Measurements from ENCODE around the gene SMC1B. TPM values are rescaled to one million over a fixed set of nuclear protein-coding genes. Genes with fewer than 3 reads are reported as not detected.

Gene SMC1B
- total RNA-seq, 1 experiment from 2014 or later = 0.10 TPM

GRCh38 chr22:45359627-45360026 lies 53.8 kb downstream of the SMC1B start:
- intact Hi-C loops (cut with micrococcal nuclease; ENCODE audit: unreplicated experiment) (no loop called here), in situ Hi-C loops (cut with HindIII; ENCODE audit: low pct_unique_long_range_greater_than_20kb, low sequenced_read_pairs) (no loop called here)
- no peaks in the 10 kb centered on the region for H3K9me3 ChIP-seq (ENCODE audit: control insufficient read depth, insufficient read depth, low read depth, low read length)
- 0 out of 2 replicates have a peak, but pooled peaks cover 4% of the 10 kb centered on the region for H3K27me3 ChIP-seq (ENCODE audit: control insufficient read depth, insufficient read depth, low read length)
- H3K4me1 ChIP-seq (ENCODE audit: control insufficient read depth, insufficient read depth, low read length) = no peaks in the 10 kb centered on the region
- POLR2A ChIA-PET = no interaction called here
- no peak for ATAC-seq
- H3K27ac ChIP-seq (ENCODE audit: low read length) = no peak overlapping the region
- no peak for DNase-seq (ENCODE audit: low read depth, low spot score)
- no TSS peak for BruUV-seq (replicated peaks)
- H3K36me3 ChIP-seq (ENCODE audit: control insufficient read depth, insufficient read depth, low read length) = no peaks in the 10 kb centered on the region
- CTCF ChIA-PET = no interaction called here
- H3K4me3 ChIP-seq (ENCODE audit: low read depth in 2 of 2, low read length in 2 of 2) = no peak overlapping the region
- TF ChIP-seq POLR2AphosphoS5 (IDR thresholded peaks at IDR 0.05; ENCODE audit: low read depth, low read length) (no peak), CTCF (IDR thresholded peaks at IDR 0.05) (no peak), REST (IDR thresholded peaks at IDR 0.05; ENCODE audit: insufficient read depth in 1 of 2, low read depth in 2 of 2, low read length in 1 of 2) (no peak), SIN3A (IDR thresholded peaks at IDR 0.05; ENCODE audit: borderline replicate concordance, insufficient read depth, low read depth, low read length) (no peak), TCF7L2 (IDR thresholded peaks at IDR 0.05; ENCODE audit: low read depth, low read length) (no peak)

- ChIA-PET POLR2A (interaction anchor here (0.6 kb wide), 1 partner anchor 12 kb away, joined by 3 read pairs; no protein-coding TSS in a partner anchor), CTCF (no interaction called here)
- Histone ChIP-seq H3K9me3 (ENCODE audit: control insufficient read depth, insufficient read depth, low read depth, low read length) (no peaks in the 10 kb centered on the region), H3K36me3 (ENCODE audit: control insufficient read depth, insufficient read depth, low read length) (no peaks in the 10 kb centered on the region), H3K27me3 (ENCODE audit: control insufficient read depth, insufficient read depth, low read length) (0 out of 2 replicates have a peak, but pooled peaks cover 4% of the 10 kb centered on the region), H3K4me3 (ENCODE audit: low read depth in 2 of 2, low read length in 2 of 2) (no peak overlapping the region), H3K4me1 (ENCODE audit: control insufficient read depth, insufficient read depth, low read length) (no peaks in the 10 kb centered on the region), H3K27ac (ENCODE audit: low read length) (no peak overlapping the region)
- ATAC-seq (no peak), DNase-seq (ENCODE audit: low read depth, low spot score) (no peak)
- intact Hi-C loops (cut with micrococcal nuclease; ENCODE audit: unreplicated experiment) = no loop called here
- no TSS peak for BruUV-seq (replicated peaks)
- in situ Hi-C loops (cut with HindIII; ENCODE audit: low pct_unique_long_range_greater_than_20kb, low sequenced_read_pairs) = no loop called here
- TF ChIP-seq POLR2AphosphoS5 (IDR thresholded peaks at IDR 0.05; ENCODE audit: low read depth, low read length) (no peak), TCF7L2 (IDR thresholded peaks at IDR 0.05; ENCODE audit: low read depth, low read length) (no peak), CTCF (IDR thresholded peaks at IDR 0.05) (no peak), SIN3A (IDR thresholded peaks at IDR 0.05; ENCODE audit: borderline replicate concordance, insufficient read depth, low read depth, low read length) (no peak), REST (IDR thresholded peaks at IDR 0.05; ENCODE audit: insufficient read depth in 1 of 2, low read depth in 2 of 2, low read length in 1 of 2) (no peak)
Observed at GRCh38 chr22:45358127-45358526, 55.3 kb downstream of the SMC1B start.
